ENCODE data around the gene PLCH2.

DNA sequence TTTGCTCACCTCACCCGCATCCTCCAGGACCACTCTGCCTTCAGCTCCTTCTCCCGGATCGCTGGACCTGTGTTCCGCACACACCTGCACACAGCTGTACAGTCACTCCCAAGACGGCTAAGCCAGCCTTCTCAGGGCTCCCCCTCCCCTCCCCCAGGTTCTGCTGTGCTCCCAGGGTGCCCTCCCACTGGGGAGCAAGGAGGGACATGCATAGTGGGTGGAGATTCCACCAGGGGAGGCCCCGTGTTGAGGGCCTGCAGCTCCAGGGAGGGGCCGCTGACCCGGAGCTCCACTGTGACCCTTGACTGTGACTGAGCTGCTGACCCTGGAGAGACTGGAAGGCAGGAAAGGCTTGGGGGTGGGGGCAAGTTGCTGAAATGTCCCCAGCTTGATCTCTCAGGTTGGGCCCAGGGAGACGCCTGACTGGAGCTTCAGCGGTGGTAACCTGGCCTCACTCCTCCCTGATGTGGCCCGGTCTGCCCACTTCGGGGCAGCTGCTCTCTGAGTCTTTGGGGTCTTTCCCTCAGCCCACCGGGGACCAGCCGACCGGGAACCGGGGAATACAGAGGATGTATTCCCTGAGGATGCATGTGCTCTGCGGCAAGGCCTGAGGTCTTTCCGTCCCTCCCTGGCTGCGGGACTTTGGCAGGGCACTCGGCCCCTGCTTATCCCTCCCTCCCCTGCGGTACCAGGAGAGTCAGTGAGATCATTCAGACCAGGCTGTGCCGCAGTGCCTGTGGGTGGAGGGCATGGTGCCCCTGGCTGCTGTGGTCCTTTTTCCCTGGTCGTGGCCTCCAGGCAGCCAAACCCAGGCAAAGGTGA is 28.6 kb upstream of the PLCH2 start:
- TF ChIP-seq, protein P1, sequence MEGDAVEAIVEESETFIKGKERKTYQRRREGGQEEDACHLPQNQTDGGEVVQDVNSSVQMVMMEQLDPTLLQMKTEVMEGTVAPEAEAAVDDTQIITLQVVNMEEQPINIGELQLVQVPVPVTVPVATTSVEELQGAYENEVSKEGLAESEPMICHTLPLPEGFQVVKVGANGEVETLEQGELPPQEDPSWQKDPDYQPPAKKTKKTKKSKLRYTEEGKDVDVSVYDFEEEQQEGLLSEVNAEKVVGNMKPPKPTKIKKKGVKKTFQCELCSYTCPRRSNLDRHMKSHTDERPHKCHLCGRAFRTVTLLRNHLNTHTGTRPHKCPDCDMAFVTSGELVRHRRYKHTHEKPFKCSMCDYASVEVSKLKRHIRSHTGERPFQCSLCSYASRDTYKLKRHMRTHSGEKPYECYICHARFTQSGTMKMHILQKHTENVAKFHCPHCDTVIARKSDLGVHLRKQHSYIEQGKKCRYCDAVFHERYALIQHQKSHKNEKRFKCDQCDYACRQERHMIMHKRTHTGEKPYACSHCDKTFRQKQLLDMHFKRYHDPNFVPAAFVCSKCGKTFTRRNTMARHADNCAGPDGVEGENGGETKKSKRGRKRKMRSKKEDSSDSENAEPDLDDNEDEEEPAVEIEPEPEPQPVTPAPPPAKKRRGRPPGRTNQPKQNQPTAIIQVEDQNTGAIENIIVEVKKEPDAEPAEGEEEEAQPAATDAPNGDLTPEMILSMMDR (IDR thresholded peaks at IDR 0.05; ENCODE audit: extremely low read depth in 1 of 2, insufficient read depth in 1 of 2, low read depth in 1 of 2, low read length in 2 of 2): no peak
- TF ChIP-seq EZH2 (IDR thresholded peaks at IDR 0.05; ENCODE audit: borderline replicate concordance, low read depth, low read length, severe bottlenecking): no peak

Measured in endothelial cell of umbilical vein (primary cell).